A549 (cell line): Measurements from ENCODE around the gene TPD52L1.

Source experiments
- CEBPB ChIP-seq, 2 experiments: fragments of >200 bp in 1 of 2; sonication (Bioruptor Twin) in 1 of 2; formaldehyde crosslinking in 1 of 2; IDR thresholded peaks; 2 replicates each; pipeline ENCODE4 v1.6.1; 2012 to 2016
- CTCF ChIP-seq: fragments of >200 bp; sonication (Bioruptor Twin); formaldehyde crosslinking; IDR thresholded peaks from 3 replicates; pipeline ENCODE4 v1.5.1; 2016
- EP300 ChIP-seq, 2 experiments: fragments of >200 bp; sonication (Bioruptor Twin); formaldehyde crosslinking; IDR thresholded peaks; 2 replicates in 1 of 2; 3 replicates in 1 of 2; pipeline ENCODE4 v1.6.1; 2016 to 2017

GRCh38 chr6:125246566-125246965 is 93.0 kb downstream of the TPD52L1 start:
- TF ChIP-seq CTCF (no peak), CEBPB (IDR thresholded peaks at IDR 0.05) (no peak), EP300 (IDR thresholded peaks at IDR 0.05) (no peak)
